PC-3 (cell line): ENCODE data around the gene KRTAP9-3.

Experiments
- EZH2 ChIP-seq: fragments of 300-600 bp; sonication (generic); IDR thresholded peaks from one replicate; pipeline ENCODE4 v1.6.1; 2017; ENCODE audit warnings: antibody characterized with exemption, mild to moderate bottlenecking, low read length; ENCODE audit not compliant: unreplicated experiment
- TF ChIP-seq, protein P1 (sequence below): fragments of 300-600 bp; sonication (generic); conservative IDR thresholded peaks from 2 replicates; pipeline ENCODE4 v1.5.1; 2017; ENCODE audit warnings: antibody characterized with exemption, low read depth, mild to moderate bottlenecking, low read length

DNA sequence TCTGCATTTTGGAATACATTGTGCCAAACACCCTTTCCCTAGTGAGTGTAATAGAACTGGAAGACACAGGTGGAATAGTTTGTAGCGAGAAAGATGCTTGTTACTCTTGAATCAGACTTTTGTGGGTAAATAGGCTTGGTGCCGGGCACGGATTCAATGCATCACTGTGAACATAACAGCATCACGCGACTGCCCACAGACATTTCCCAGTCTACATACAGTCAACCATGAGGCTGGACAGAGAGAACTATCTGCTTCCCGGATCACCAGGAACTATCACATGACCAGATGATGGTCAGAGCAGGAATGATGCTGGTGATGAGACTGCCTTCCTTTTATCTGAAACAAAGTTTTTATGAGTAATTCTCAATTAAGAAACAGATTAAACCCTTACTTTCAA lies 6.2 kb upstream of the KRTAP9-3 start:
- TF ChIP-seq, protein P1, sequence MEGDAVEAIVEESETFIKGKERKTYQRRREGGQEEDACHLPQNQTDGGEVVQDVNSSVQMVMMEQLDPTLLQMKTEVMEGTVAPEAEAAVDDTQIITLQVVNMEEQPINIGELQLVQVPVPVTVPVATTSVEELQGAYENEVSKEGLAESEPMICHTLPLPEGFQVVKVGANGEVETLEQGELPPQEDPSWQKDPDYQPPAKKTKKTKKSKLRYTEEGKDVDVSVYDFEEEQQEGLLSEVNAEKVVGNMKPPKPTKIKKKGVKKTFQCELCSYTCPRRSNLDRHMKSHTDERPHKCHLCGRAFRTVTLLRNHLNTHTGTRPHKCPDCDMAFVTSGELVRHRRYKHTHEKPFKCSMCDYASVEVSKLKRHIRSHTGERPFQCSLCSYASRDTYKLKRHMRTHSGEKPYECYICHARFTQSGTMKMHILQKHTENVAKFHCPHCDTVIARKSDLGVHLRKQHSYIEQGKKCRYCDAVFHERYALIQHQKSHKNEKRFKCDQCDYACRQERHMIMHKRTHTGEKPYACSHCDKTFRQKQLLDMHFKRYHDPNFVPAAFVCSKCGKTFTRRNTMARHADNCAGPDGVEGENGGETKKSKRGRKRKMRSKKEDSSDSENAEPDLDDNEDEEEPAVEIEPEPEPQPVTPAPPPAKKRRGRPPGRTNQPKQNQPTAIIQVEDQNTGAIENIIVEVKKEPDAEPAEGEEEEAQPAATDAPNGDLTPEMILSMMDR = no peak
- no peak for TF ChIP-seq EZH2
